ENCODE results near the gene COL4A1.

Gene COL4A1

GRCh38 chr13:110102053-110102452, 204.9 kb downstream of the COL4A1 start:
- TF ChIP-seq CTCF (conservative IDR thresholded peaks at IDR 0.05; ENCODE audit: low read depth, low read length), result no peak
- H3K27me3 ChIP-seq (ENCODE audit: insufficient read depth, low read depth), result no peaks in the 10 kb centered on the region
- H3K4me3 ChIP-seq (IDR thresholded peaks at IDR 0.05; ENCODE audit: insufficient read depth, low read depth, low read length), result no peak overlapping the region
- no peak overlapping the region for H3K27ac ChIP-seq
- H3K36me3 ChIP-seq (ENCODE audit: insufficient read depth), result no peaks in the 10 kb centered on the region
- no peaks in the 10 kb centered on the region for H4K20me1 ChIP-seq (ENCODE audit: insufficient read depth)
- H3K79me2 ChIP-seq (ENCODE audit: insufficient read depth, low read depth), result no peaks in the 10 kb centered on the region
- no peak overlapping the region for H3K4me2 ChIP-seq
- H2AFZ ChIP-seq (ENCODE audit: low read depth), result no peak overlapping the region
- no peak overlapping the region for H3K9ac ChIP-seq
- no peaks in the 10 kb centered on the region for H3K4me1 ChIP-seq (ENCODE audit: low read depth, poor library complexity, severe bottlenecking)

- Histone ChIP-seq H3K79me2 (ENCODE audit: insufficient read depth, low read depth) (no peaks in the 10 kb centered on the region), H3K4me2 (no peak overlapping the region), H3K27me3 (ENCODE audit: insufficient read depth, low read depth) (no peaks in the 10 kb centered on the region), H3K4me3 (IDR thresholded peaks at IDR 0.05; ENCODE audit: insufficient read depth, low read depth, low read length) (no peak overlapping the region), H2AFZ (ENCODE audit: low read depth) (no peak overlapping the region), H3K36me3 (ENCODE audit: insufficient read depth) (no peaks in the 10 kb centered on the region), H3K9ac (no peak overlapping the region), H3K4me1 (ENCODE audit: low read depth, poor library complexity, severe bottlenecking) (no peaks in the 10 kb centered on the region), H4K20me1 (ENCODE audit: insufficient read depth) (no peaks in the 10 kb centered on the region), H3K27ac (no peak overlapping the region)
- TF ChIP-seq CTCF (conservative IDR thresholded peaks at IDR 0.05; ENCODE audit: low read depth, low read length), result no peak
Observed at GRCh38 chr13:110099922-110100321, 207.0 kb downstream of the COL4A1 start.
